GM18873 (cell line): Measurements from ENCODE around the gene NELL2.

Experiments used
- ATAC-seq: cut with Tn5 transposase; IDR thresholded peaks from one replicate; pipeline ENCODE4 v1.9.1; 2021; ENCODE audit warnings: mild to moderate bottlenecking, moderate library complexity, moderate number of reproducible peaks; ENCODE audit not compliant: unreplicated experiment, low FRiP score

Gene NELL2

DNA sequence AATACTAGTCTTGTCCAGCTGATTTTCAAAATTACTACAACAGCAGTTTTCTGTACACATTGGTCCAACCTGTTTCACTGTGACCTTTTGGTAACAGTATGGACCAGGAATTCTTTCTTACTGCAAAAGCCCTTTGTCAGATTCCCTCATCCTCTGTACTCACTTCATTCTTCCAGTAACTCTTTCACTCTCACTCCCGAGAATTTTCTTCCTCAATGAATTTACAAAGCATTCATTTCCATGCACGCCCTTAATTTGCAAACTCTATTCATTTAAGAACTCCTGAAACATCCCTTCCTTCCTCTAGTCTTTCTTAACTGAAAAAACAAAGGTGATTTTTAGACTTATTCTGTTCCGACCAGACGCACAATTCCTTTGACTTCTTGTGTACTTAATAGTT lies 238.2 kb downstream of the NELL2 start:
- no peak for ATAC-seq

DNA sequence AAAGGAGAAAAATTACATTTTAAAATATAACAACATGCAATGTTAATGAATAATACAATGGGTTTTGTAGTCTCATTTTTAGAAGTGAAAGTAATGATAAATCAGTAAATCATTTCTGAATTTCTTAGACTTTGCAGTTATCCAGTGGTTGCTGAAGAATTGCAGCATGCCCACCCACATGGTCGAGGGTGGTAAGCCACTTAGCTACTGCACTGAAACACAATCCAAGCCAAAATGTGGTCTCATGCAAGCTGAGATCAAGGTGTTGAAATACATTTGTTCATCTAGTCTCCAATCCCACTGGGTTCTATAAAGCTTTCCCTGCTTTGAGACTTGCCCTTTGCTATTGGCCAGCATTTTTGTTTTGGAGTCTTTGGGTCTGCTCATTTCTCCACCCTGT lies 247.9 kb downstream of the NELL2 start:
- no peak for ATAC-seq

GRCh38 chr12:44627387-44628166 lies 248.5 kb downstream of the NELL2 start:
- ATAC-seq: no peak

DNA sequence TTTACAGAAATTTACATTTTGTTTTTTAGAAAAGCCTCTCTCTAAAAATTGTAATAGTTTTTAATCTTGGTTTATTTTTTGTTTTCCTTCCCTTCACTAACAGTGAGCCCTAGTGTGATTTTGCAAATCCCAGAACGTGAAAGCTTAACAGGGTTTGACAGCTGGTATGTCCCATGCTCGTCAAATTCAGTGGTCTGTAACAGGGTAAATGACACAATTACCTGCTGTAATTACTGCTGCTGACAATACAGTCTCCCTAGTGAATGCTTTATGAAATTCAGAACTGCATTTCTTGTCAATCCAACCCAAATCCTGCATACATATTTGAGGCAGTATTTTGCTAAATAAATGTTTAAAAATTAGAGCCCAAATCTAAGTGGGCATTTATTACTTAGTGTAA lies 249.2 kb downstream of the NELL2 start:
- ATAC-seq: no peak

DNA sequence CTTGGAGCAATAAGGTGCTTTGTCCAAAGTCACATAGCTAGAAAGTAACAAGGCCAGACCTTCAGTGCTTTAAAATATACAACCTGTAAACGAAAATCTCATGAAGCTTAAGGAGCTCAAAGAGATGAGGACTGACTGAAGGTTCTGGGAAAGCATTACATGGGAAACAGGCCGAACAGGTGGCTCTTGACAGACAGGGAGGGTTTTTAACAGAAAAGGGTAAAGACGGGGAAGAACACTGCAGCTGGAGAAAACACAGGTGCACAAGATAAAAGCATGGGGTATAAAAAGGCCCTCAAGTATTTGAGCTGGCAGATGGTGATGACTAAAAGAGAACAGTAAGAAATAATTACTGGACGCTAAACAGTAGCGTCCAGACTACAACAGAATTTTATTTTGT lies 257.2 kb downstream of the NELL2 start:
- no peak for ATAC-seq

GRCh38 chr12:44616402-44616801 lies 259.7 kb downstream of the NELL2 start:
- ATAC-seq: no peak

- no peak for ATAC-seq
These were observed 264.6 kb downstream of the NELL2 start for GRCh38 chr12:44611538-44611937.

- ATAC-seq: no peak
These were observed 272.4 kb downstream of the NELL2 start for GRCh38 chr12:44603701-44604100.

GRCh38 chr12:44592626-44593025 lies 283.5 kb downstream of the NELL2 start:
- ATAC-seq: no peak

DNA sequence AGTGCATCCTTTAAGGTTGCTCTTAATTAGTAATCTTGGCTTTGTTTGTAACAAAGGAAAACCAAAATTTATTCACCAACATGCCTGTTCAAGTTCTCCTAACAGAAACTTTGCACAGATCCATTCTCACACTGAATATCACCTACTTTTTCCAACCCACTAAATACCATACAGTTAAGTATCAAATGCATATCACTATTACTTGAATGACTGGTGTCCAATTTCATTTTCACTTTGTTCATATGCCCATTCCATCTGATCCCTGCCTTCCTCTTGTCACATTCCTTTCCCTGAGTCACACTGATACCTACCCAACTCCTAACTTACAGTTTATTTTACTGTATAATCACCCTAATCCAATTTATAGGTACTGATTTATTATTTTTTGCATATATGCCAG lies 286.4 kb downstream of the NELL2 start:
- no peak for ATAC-seq

GRCh38 chr12:44588651-44589050 lies 287.5 kb downstream of the NELL2 start:
- ATAC-seq: no peak

- no peak for ATAC-seq
These were observed 291.5 kb downstream of the NELL2 start for GRCh38 chr12:44584625-44585024.

DNA sequence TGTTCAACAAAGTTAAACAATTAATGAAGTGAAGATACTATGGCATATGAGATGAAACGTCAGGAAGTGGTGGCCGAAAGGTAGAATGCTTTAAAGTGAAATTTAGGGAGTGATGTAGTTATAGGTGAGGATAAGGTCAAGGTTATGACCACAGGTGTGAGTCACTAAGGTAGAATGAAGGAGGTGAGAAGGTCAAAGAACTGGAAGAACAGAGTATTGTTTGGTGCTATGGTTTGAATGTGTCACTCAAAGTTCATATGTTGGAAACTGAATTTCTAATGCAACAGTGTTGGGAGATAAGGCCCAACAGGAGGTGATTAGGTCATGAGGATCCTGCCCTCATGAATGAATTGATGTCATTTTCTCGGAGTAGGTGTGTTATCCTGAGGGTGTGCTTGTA lies 293.6 kb downstream of the NELL2 start:
- ATAC-seq: no peak

- no peak for ATAC-seq
These were observed 294.4 kb downstream of the NELL2 start for GRCh38 chr12:44581642-44582242.

GRCh38 chr12:44574586-44574985 lies 301.5 kb downstream of the NELL2 start:
- ATAC-seq: no peak

GRCh38 chr12:44573723-44574122 lies 302.4 kb downstream of the NELL2 start:
- no peak for ATAC-seq

DNA sequence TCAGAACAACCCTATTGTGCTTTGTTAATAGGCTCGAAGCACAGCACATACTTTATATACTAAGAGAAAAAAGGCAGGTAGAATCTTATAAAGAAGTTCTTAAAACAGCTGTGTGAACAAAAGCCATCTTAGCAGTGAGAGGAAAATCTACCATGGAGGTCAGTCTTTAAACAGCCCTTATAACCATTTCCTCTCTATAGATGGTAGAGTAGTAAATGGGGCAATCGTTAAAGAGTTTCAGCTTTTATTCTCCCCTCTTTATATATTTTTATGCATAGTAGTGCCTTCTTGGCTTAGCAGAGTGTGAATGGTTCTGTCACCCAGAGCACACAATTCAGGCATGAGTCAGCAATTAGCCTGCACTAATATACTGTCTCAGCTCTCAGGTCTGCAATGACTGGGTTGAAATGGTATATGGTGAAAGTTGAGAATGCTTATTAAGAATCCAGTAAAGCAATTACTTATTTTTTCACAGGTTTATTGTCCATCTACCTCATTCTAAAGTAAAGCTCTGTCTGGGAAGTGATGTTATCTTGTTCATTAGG lies 305.0 kb downstream of the NELL2 start:
- no peak for ATAC-seq

DNA sequence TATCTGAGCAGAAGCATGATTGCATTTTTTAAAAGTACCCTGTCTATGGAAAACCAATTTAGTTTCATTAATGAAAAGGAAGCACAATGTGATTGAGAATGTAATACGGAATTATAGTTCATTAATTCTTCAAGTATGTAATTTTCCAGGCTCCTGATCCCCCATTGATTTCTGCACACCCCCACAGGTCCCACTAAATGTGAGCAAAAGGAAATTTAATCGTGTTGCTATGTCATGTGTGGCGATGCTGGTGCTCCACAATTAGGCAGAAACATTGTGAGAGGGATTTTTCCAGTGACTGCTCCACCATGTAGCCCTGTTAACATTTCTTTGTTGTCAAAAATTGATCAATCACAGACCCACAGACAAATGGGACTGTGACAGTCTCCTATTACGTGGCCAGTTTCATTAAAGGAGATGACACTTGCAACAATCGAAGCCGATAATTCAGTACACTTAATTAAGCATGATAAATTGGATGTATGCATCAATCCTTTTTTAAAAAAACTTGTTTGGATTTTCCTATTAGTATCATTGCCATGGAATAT lies 306.0 kb downstream of the NELL2 start:
- no peak for ATAC-seq

GRCh38 chr12:44565163-44565562 lies 311.0 kb downstream of the NELL2 start:
- no peak for ATAC-seq

- no peak for ATAC-seq
These were observed 312.6 kb downstream of the NELL2 start for GRCh38 chr12:44563486-44563885.

DNA sequence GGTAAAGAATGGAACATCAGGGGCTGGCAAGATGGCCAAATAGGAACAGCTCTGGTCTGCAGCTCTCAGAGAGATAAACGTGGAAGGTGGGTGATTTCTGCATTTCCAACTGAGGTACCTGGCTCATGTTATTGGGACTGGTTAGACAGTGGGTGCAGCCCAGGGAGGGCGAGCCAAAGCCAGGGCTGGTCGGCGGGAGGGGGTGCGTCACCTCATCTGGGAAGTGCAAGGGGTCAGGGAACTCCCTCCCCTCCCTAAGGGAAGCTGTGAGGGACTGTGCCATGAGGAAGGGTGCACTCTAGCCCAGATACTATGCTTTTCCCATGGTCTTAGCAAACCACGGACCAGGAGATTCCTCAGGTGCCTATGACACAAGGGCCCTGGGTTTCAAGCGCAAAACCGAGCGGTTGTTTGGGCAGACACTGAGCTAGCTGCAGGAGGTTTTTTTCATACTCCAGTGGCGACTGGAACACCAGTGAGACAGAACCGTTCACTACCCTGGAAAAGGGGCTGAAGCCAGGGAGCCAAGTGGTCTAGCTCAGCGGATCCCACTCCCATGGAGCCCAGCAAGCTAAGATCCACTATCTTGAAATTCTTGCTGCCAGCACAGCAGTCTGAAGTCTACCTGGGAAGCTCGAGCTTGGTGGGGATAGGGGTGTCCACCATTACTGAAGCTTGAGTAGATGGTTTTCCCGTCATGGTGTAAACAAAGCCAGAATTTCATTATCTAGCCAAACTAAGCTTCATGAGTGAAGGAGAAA lies 317.6 kb downstream of the NELL2 start:
- ATAC-seq: no peak
